GM21723 (cell line): ENCODE results near the gene MOV10L1.
A peak's percentile ranks its signal among the peaks of the same experiment; 100 is the strongest.

Experiments used
- ATAC-seq: cut with Tn5 transposase; IDR thresholded peaks from one replicate; pipeline ENCODE4 v1.9.1; 2021; ENCODE audit warnings: mild to moderate bottlenecking, moderate library complexity; ENCODE audit not compliant: unreplicated experiment

Gene MOV10L1

GRCh38 chr22:50184902-50185374, 95.1 kb downstream of the MOV10L1 start:
- ATAC-seq = no peak

- ATAC-seq = peak; percentile 43
Measured at GRCh38 chr22:50185375-50186087, 95.7 kb downstream of the MOV10L1 start, which contains the start of gene TRABD. Gene TRABD, plus strand, starts transcription at chr22:50185913. Its CDS starts 7,148 bp downstream, at chr22:50193061.

- ATAC-seq = no peak
Measured at GRCh38 chr22:50186181-50186714, 96.4 kb downstream of the MOV10L1 start.

- no peak for ATAC-seq
Measured at GRCh38 chr22:50186761-50187523, 97.1 kb downstream of the MOV10L1 start.

DNA sequence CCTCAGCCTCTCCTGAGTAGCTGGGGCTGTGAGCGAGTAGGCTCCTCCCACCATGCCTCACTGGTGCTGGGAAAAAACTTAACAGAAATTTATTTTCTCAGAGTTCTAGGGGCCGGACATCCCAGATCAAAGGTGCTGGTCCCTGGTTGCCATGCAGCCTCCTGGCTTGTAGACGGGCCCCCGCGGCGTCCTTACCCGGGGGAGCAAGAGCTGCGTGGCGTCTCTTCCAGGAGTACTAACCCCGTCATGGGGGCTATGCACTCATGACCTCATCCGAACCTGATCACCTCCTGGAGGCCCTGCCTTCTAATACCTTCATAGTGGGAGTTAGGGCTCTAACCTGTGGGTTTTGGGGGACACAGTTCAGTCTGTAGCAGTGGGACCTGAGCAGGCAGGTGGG, 98.5 kb downstream of the MOV10L1 start:
- ATAC-seq = no peak

- no peak for ATAC-seq
Measured at GRCh38 chr22:50189184-50189848, 99.5 kb downstream of the MOV10L1 start.

DNA sequence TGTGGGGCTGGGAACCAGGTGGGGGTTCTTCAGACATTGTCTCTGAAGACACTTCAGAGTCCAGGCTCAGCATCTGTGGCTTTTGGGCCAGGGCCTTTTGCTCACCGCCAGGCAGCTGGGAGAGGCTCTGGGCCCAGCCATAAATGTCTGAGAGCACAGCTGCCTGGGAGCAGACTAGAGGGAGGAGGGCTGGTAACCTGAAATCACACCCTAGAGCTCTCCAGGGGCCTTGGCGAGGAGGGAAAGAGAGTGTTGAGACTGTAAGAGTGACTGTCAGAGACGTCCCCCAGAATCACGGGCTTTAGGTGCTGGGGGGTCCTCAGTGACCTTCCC, 100.0 kb downstream of the MOV10L1 start:
- no peak for ATAC-seq

DNA sequence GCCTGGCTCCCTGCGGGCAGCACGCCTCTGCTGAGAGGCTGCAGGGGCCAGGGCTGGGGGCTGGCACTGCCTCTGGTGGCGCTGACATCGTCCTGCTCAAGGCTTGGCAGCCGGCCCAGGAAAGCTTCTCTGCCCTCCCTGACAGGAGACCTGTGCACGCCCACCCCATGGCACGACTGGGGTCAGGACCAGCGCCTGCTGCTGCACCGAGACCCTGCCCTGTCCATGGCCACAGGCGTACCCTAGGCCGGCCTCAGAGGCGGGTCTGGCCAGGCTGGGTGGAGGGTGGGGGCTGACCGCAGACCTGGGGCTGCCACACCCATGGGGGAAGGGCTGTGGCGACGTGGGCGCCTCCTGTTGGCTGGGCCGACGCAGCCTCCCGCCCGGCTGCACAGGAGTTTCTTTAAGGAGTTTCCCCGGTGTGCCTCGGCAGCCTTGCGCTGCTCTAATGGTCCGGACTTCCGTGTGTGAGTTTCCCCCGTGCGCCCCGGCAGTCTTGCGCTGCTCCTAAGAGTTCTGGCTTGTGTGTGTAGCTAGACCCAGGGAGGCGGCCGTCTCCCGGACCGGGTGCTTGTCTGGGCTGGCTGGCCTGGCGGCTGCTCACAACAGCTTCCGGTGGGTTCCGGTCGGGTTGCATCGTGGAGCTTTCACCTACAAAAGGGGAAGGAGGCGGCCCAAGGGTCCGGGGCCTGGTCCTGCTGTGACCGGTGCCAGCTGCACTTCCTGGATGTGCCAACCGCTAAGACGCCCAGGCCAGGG, 100.6 kb downstream of the MOV10L1 start:
- ATAC-seq = peak; percentile 43

DNA sequence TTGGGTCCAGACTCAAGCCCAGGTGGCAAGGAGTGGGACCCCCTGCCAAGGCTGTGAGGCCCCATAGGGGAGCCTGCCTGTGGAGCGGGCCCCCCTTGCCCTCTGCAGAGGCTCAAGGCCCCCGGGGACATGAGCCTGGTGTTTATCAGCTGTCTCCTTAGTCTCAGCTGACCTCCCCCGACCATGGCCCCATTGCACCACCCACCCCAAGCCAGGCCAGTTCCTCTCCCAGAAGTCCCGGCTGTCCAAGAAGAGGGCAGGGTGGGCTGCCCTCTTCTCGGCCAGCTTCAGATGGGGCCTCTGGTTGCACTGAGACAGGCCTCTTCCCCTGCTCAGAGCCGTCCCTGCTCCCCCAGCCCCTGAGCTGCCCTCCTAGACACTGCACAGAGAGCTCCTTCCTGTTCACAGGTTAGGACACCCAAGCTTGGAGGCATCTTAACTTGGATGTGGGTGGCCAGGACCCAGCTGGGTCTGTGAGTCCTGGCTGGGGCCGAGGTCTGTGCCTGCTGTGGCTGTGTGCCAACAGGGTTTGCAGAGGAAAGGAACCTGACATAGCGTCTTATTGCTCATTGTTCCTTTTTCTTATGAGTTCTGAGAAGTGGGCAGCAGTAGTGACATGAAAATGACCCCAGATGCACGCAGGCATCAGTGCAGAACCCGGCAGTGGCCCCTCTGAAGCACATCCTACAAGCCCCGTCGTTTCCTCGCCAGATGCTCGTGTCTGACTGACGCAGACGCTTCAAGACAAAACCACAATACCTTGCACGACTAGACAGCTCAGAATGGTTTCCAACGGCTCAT, 101.3 kb downstream of the MOV10L1 start:
- no peak for ATAC-seq

DNA sequence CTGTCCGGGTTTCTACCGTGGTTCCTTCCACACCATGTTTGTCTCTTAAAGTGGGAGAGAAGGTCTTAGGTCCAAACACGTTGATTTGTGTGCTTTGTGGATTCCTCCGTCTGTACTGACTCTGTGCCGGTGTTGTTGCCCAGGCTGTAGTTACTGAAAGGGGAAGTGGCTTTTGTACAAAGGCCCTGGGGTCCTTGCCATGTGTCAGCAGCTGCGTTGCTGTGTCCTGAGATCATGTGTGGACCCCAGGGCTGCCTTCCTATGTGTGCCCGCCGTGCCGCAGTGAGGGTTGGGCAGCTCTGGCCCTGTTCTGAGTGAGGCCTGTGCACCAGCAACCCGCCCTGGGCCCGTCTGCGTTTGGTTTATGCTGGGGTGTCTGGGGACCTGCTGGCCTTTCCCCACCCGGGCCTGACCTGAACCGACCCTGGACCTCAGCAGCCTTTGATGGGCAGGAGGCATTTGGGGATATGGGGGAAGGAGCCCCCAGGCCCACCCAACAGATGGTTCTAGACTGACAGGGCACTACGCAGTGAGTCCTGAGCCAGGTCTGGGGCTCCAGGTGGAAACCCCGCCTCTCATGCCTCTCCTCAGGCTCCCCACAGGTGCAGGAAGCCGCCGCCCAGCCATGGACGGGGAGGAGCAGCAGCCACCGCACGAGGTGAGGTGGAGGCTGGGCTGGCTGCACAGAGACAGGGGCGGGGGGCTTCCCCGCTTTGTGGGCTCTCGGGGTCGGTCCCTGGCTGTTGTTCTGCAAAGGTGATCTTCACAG, 102.8 kb downstream of the MOV10L1 start:
- no peak for ATAC-seq

DNA sequence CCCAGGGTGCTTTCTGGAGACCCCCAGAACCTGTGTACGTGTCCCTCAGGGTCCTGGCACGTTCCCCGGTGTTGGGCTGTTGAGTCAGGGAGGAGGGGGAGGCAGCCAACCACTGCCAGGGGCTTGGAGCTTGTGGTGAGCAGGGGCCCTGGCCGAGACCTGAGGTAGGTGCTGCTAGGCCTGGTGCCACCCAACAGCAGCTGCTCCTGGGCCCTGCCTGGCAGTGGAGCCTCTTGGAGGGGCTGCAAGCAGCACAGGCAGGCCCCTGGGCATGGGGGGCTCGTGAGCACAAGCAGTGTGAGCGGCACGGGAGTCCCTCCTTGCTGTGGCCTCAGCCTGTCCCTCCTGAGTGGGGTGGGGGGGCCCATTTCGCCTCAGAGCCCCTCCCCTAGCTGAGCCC, 103.8 kb downstream of the MOV10L1 start:
- no peak for ATAC-seq

GRCh38 chr22:50194037-50194805, 104.4 kb downstream of the MOV10L1 start:
- no peak for ATAC-seq

- ATAC-seq = no peak
Measured at GRCh38 chr22:50196256-50196655, 106.5 kb downstream of the MOV10L1 start.

DNA sequence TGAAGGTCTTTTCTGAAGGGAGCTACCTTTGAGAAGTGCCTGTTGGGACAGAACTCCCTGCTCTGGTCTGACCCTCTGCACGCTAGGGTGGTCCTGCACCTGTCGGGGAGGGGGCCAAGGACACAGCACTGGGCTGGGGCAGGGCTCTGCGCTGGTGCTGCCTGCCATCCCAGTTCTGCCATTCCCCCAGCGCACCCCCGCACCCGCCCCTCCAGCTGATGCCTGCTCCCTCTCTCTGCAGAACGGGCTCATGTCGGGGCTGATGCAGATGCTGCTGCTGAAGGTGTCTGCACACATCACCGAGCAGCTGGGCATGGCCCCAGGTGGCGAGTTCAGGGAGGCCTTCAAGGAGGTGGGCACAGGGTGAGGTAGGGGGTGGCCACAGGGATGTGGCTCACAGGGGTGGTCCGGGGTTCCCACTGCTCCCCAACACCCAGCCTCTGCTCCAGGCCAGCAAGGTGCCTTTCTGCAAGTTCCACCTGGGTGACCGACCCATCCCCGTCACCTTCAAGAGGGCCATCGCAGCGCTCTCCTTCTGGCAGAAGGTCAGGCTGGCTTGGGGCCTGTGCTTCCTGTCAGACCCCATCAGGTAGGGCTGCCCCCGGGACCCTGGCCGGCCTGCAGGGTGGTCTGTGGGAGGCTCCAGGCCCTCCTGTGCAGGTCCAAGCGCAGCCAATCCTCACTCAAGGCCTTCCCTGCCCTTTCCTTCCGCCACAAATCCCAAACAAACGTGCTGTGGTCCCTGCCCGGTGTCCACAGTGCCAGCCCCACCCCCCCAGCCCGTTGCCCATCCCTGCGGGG, 107.4 kb downstream of the MOV10L1 start:
- no peak for ATAC-seq

GRCh38 chr22:50197856-50198623, 108.2 kb downstream of the MOV10L1 start:
- ATAC-seq = no peak

GRCh38 chr22:50198624-50199017, 108.8 kb downstream of the MOV10L1 start:
- no peak for ATAC-seq

DNA sequence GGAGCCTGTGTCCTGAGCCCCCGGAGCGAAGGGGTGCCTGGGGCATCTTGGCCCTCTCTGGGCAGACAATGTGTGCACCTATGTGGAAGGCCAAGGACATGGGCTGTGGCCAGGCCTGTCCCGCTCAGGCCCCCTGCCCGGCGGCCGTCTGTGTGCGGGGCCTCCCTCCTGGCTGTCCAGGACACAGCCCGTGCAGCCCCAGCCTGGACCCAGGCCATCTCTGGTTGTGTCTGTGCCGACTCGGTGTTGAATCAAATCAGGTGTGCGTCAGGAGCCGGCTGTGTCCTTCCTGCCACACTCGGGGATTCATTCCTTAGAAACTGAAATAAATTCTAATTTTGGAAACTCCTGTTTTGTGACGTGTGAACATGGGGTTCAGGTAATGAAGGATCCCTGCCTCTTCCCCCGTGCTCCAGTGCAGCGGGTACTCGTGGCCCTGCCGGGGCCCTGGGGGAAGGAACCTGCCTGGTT, 109.5 kb downstream of the MOV10L1 start:
- no peak for ATAC-seq
